GM23338 (cell line): ENCODE data around the gene STAT4. TPM values are rescaled to one million over a fixed set of nuclear protein-coding genes. Genes with fewer than 3 reads are reported as not detected.

ENCODE experiments used
- CREB1 ChIP-seq: fragments of 250-450 bp; sonication (Bioruptor Pico); IDR thresholded peaks from 2 replicates; pipeline ENCODE4 v1.5.0; 2020; ENCODE audit warnings: low read depth, mild to moderate bottlenecking, moderate library complexity
- EZH2phosphoT487 ChIP-seq: fragments of 200-600 bp; sonication (generic); IDR thresholded peaks from one replicate; pipeline ENCODE4 v1.8.1; 2018; ENCODE audit warnings: antibody characterized with exemption; ENCODE audit not compliant: unreplicated experiment
- JUNB ChIP-seq: IDR thresholded peaks from one replicate; pipeline ENCODE4 v1.6.1; 2016; ENCODE audit warnings: antibody characterized with exemption; ENCODE audit not compliant: unreplicated experiment
- POLR2AphosphoS5 ChIP-seq: IDR thresholded peaks from 2 replicates; pipeline ENCODE4 v1.6.1; 2016; ENCODE audit warnings: antibody characterized with exemption, low read depth
- STAT1 ChIP-seq: IDR thresholded peaks from one replicate; pipeline ENCODE4 v1.6.1; 2016; ENCODE audit warnings: antibody characterized with exemption; ENCODE audit not compliant: unreplicated experiment
- ZNF331 ChIP-seq: fragments of 250-450 bp; sonication (Bioruptor Pico); IDR thresholded peaks from 2 replicates; pipeline ENCODE4 v1.5.0; 2020; ENCODE audit warnings: low read depth, mild to moderate bottlenecking, moderate library complexity
- polyA plus RNA-seq: library from polyadenylated mRNA; unstranded; fragments of >200 nt; fragmentation: Nextera tagmentation; extraction: Ambion mirVana; gene quantifications from 2 replicates; pipeline ENCODE4 v1.2.1, GENCODE V29; 2016
- total RNA-seq: library from RNA; depleted of rRNA; stranded (reverse); fragments of >200 nt; shearing (Covaris generic); gene quantifications from 2 replicates; pipeline ENCODE4 v1.2.3, GENCODE V29; 2014
- TF ChIP-seq, protein P1 (sequence below): fragments of 250-450 bp; sonication (Bioruptor Pico); IDR thresholded peaks from 2 replicates; pipeline ENCODE4 v1.5.0; 2020; ENCODE audit warnings: mild to moderate bottlenecking, moderate library complexity
- TF ChIP-seq, protein P2 (sequence below): IDR thresholded peaks from 2 replicates; pipeline ENCODE4 v1.6.1; 2016; ENCODE audit warnings: antibody characterized with exemption
- TF ChIP-seq, protein P3 (sequence below): IDR thresholded peaks from one replicate; pipeline ENCODE4 v1.6.1; 2018; ENCODE audit warnings: antibody characterized with exemption; ENCODE audit not compliant: unreplicated experiment

Gene STAT4
- total and polyA plus RNA-seq, 2 experiments from 2014 or later: 0.52 to 0.86 TPM

DNA sequence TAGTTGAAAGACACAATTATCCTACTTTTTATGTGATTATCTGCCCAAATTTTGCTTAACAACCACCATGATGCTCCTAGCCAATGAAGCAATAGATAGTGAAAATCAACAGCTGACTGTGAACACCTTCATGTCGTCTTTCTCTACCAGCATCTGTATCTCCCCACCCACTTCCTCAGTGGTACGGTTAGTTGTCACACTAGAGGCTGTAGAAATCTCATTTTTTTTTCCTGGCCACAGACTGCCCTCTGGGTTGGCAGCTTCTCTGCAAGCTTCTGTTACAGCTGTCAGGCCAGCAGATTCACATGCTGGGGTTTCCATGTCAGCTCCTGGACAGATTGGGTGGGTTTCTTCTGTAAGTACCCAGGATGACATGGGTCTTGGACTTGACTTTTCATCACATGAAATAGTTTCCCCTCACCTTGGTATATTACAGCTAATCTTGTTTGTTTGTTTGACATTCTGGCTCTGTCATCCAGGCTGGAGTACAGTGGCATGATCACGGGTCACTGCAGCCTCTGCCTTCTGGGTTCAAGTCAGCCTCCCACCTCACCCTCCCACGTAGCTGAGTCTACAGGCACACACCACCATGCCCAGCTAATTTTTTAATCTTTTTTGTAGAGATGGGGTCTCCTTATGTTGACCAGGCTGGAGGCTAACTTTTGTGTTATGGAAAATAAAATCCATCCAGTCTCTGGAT is 24.3 kb downstream of the STAT4 start (continued):
- TF ChIP-seq, protein P1, sequence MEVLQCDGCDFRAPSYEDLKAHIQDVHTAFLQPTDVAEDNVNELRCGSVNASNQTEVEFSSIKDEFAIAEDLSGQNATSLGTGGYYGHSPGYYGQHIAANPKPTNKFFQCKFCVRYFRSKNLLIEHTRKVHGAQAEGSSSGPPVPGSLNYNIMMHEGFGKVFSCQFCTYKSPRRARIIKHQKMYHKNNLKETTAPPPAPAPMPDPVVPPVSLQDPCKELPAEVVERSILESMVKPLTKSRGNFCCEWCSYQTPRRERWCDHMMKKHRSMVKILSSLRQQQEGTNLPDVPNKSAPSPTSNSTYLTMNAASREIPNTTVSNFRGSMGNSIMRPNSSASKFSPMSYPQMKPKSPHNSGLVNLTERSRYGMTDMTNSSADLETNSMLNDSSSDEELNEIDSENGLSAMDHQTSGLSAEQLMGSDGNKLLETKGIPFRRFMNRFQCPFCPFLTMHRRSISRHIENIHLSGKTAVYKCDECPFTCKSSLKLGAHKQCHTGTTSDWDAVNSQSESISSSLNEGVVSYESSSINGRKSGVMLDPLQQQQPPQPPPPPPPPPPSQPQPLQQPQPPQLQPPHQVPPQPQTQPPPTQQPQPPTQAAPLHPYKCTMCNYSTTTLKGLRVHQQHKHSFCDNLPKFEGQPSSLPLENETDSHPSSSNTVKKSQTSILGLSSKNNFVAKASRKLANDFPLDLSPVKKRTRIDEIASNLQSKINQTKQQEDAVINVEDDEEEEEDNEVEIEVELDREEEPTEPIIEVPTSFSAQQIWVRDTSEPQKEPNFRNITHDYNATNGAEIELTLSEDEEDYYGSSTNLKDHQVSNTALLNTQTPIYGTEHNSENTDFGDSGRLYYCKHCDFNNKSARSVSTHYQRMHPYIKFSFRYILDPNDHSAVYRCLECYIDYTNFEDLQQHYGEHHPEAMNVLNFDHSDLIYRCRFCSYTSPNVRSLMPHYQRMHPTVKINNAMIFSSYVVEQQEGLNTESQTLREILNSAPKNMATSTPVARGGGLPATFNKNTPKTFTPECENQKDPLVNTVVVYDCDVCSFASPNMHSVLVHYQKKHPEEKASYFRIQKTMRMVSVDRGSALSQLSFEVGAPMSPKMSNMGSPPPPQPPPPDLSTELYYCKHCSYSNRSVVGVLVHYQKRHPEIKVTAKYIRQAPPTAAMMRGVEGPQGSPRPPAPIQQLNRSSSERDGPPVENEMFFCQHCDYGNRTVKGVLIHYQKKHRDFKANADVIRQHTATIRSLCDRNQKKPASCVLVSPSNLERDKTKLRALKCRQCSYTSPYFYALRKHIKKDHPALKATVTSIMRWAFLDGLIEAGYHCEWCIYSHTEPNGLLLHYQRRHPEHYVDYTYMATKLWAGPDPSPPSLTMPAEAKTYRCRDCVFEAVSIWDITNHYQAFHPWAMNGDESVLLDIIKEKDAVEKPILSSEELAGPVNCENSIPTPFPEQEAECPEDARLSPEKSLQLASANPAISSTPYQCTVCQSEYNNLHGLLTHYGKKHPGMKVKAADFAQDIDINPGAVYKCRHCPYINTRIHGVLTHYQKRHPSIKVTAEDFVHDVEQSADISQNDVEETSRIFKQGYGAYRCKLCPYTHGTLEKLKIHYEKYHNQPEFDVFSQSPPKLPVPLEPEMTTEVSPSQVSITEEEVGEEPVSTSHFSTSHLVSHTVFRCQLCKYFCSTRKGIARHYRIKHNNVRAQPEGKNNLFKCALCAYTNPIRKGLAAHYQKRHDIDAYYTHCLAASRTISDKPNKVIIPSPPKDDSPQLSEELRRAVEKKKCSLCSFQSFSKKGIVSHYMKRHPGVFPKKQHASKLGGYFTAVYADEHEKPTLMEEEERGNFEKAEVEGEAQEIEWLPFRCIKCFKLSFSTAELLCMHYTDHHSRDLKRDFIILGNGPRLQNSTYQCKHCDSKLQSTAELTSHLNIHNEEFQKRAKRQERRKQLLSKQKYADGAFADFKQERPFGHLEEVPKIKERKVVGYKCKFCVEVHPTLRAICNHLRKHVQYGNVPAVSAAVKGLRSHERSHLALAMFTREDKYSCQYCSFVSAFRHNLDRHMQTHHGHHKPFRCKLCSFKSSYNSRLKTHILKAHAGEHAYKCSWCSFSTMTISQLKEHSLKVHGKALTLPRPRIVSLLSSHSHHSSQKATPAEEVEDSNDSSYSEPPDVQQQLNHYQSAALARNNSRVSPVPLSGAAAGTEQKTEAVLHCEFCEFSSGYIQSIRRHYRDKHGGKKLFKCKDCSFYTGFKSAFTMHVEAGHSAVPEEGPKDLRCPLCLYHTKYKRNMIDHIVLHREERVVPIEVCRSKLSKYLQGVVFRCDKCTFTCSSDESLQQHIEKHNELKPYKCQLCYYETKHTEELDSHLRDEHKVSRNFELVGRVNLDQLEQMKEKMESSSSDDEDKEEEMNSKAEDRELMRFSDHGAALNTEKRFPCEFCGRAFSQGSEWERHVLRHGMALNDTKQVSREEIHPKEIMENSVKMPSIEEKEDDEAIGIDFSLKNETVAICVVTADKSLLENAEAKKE (CRISPR knock-in tag): no peak
- TF ChIP-seq, protein P2, sequence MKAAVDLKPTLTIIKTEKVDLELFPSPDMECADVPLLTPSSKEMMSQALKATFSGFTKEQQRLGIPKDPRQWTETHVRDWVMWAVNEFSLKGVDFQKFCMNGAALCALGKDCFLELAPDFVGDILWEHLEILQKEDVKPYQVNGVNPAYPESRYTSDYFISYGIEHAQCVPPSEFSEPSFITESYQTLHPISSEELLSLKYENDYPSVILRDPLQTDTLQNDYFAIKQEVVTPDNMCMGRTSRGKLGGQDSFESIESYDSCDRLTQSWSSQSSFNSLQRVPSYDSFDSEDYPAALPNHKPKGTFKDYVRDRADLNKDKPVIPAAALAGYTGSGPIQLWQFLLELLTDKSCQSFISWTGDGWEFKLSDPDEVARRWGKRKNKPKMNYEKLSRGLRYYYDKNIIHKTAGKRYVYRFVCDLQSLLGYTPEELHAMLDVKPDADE: no peak
- no peak for TF ChIP-seq POLR2AphosphoS5
- no peak for TF ChIP-seq EZH2phosphoT487
- no peak for TF ChIP-seq STAT1
- no peak for TF ChIP-seq ZNF331 (CRISPR knock-in tag)
- TF ChIP-seq JUNB: no peak
- TF ChIP-seq, protein P3, sequence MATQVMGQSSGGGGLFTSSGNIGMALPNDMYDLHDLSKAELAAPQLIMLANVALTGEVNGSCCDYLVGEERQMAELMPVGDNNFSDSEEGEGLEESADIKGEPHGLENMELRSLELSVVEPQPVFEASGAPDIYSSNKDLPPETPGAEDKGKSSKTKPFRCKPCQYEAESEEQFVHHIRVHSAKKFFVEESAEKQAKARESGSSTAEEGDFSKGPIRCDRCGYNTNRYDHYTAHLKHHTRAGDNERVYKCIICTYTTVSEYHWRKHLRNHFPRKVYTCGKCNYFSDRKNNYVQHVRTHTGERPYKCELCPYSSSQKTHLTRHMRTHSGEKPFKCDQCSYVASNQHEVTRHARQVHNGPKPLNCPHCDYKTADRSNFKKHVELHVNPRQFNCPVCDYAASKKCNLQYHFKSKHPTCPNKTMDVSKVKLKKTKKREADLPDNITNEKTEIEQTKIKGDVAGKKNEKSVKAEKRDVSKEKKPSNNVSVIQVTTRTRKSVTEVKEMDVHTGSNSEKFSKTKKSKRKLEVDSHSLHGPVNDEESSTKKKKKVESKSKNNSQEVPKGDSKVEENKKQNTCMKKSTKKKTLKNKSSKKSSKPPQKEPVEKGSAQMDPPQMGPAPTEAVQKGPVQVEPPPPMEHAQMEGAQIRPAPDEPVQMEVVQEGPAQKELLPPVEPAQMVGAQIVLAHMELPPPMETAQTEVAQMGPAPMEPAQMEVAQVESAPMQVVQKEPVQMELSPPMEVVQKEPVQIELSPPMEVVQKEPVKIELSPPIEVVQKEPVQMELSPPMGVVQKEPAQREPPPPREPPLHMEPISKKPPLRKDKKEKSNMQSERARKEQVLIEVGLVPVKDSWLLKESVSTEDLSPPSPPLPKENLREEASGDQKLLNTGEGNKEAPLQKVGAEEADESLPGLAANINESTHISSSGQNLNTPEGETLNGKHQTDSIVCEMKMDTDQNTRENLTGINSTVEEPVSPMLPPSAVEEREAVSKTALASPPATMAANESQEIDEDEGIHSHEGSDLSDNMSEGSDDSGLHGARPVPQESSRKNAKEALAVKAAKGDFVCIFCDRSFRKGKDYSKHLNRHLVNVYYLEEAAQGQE: no peak
- TF ChIP-seq CREB1 (CRISPR knock-in tag): no peak
